Gastrocnemius medialis (tissue), 4 donors: Measurements from ENCODE around the gene COQ8A.

Experiments used
- CTCF ChIP-seq, 5 experiments: fragments of 450-650 bp in 3 of 5; fragments of 200-600 bp in 2 of 5; sonication (generic) in 2 of 5; IDR thresholded peaks in 4 of 5; conservative IDR thresholded peaks in 1 of 5; 1 replicate in 4 of 5; 2 replicates in 1 of 5; pipeline ENCODE4 v1.5.1; 2016 to 2019; ENCODE audit warnings: antibody characterized with exemption in 5 of 5, mild to moderate bottlenecking in 3 of 5, moderate library complexity in 3 of 5
- POLR2A ChIP-seq, 2 donors: fragments of 450-650 bp; IDR thresholded peaks; one replicate each; pipeline ENCODE4 v1.6.1; 2017; ENCODE audit warnings: antibody characterized with exemption in 2 of 2, mild to moderate bottlenecking in 2 of 2, moderate library complexity in 2 of 2

GRCh38 chr1:227010645-227011044 is 70.6 kb downstream of the COQ8A start:
- TF ChIP-seq POLR2A (IDR thresholded peaks at IDR 0.05) (no peak), CTCF (IDR thresholded peaks at IDR 0.05 in 4 of 5, conservative IDR thresholded peaks at IDR 0.05 in 1 of 5) (no peak)
